Endothelial cell of umbilical vein (primary cell): ENCODE measurements around the gene AUTS2. TPM values are rescaled to one million over a fixed set of nuclear protein-coding genes. Genes with fewer than 3 reads are reported as not detected.

ENCODE experiments used
- BruUV-seq: library from RNA; stranded (reverse); fragments of 400-500 nt; replicated peaks from 2 replicates; lab custom pipeline; 2021; lab: Mats Ljungman, UMichigan
- CTCF ChIA-PET: fragments of 300-600, 350-600 bp; sonication (Branson Sonifier 250); formaldehyde crosslinking; loops from one replicate; lab custom pipeline; 2021; ENCODE audit warnings: antibody characterized with exemption, inconsistent platforms; lab: Charles Lee
- POLR2A ChIA-PET: fragments of 300-600, 350-600 bp; sonication (Branson Sonifier 250); formaldehyde crosslinking; loops from one replicate; lab custom pipeline; 2021; ENCODE audit warnings: antibody characterized with exemption, inconsistent platforms; lab: Charles Lee
- DNase-seq: peaks from one replicate; pipeline ENCODE4 v3.0.0-alpha.2; 2011; ENCODE audit warnings: low read depth, low spot score
- FAIRE-seq: peaks from 2 replicates; lab custom pipeline; 2011; peaks lifted over from hg19 to GRCh38; lab: Jason Lieb, UNC
- H2AFZ ChIP-seq: 2 replicates; pipeline ENCODE4 v1.6.0; 2012; ENCODE audit warnings: low read depth, low read length, control low read depth, inconsistent platforms
- H3K27ac ChIP-seq: 2 replicates; pipeline ENCODE4 v1.5.1; 2011; ENCODE audit warnings: low read depth, mild to moderate bottlenecking, control low read depth, low read length, moderate library complexity; ENCODE audit not compliant: insufficient read depth
- H3K27me3 ChIP-seq, 2 experiments: 2 replicates each; pipeline versions ENCODE4 v1.6.0 to v1.6.1; 2011; ENCODE audit warnings: low read length in 2 of 2, mixed read lengths in 1 of 2; ENCODE audit not compliant: control insufficient read depth in 2 of 2, insufficient read depth in 2 of 2
- H3K36me3 ChIP-seq, 2 experiments: 2 replicates in 1 of 2; 3 replicates in 1 of 2; pipeline ENCODE4 v1.5.1; 2011; ENCODE audit warnings: low read length in 2 of 2, mild to moderate bottlenecking in 1 of 2, moderate library complexity in 1 of 2; ENCODE audit not compliant: control insufficient read depth in 2 of 2, insufficient read depth in 2 of 2; ENCODE audit errors: extremely low read depth in 1 of 2
- H3K4me1 ChIP-seq: 3 replicates; pipeline ENCODE4 v1.5.1; 2011; ENCODE audit warnings: mild to moderate bottlenecking, low read length; ENCODE audit not compliant: control insufficient read depth, insufficient read depth; ENCODE audit errors: extremely low read depth
- H3K4me2 ChIP-seq: 2 replicates; pipeline ENCODE4 v1.6.1; 2011; ENCODE audit warnings: low read length, control low read depth, mixed read lengths; ENCODE audit not compliant: insufficient read depth
- H3K4me3 ChIP-seq, 3 experiments: fragments of 200-600 bp in 1 of 3; sonication (generic), shearing (Covaris generic) in 1 of 3; replicated peaks in 1 of 3; 2 replicates each; pipeline ENCODE4 v1.5.1; 2011 to 2016; ENCODE audit warnings: control low read depth in 3 of 3, low read length in 3 of 3, mild to moderate bottlenecking in 2 of 3, inconsistent platforms in 1 of 3, low read depth in 1 of 3, moderate library complexity in 1 of 3; ENCODE audit not compliant: insufficient read depth in 1 of 3
- H3K79me2 ChIP-seq: 2 replicates; pipeline ENCODE4 v1.6.0; 2012; ENCODE audit warnings: low read length, inconsistent platforms; ENCODE audit not compliant: control insufficient read depth, insufficient read depth
- H3K9ac ChIP-seq: replicated peaks from 2 replicates; pipeline ENCODE3; 2011; ENCODE audit warnings: low read length, control low read depth; ENCODE audit not compliant: insufficient read depth; ENCODE audit errors: extremely low read depth
- H3K9me1 ChIP-seq: replicated peaks from 3 replicates; pipeline ENCODE4 v1.6.0; 2011; ENCODE audit warnings: mild to moderate bottlenecking, low read length; ENCODE audit not compliant: control insufficient read depth, insufficient read depth; ENCODE audit errors: extremely low read depth
- H3K9me3 ChIP-seq: replicated peaks from 2 replicates; pipeline ENCODE4 v1.5.1; 2012; ENCODE audit warnings: low read length, inconsistent platforms; ENCODE audit not compliant: control insufficient read depth, insufficient read depth
- H4K20me1 ChIP-seq: replicated peaks from 2 replicates; pipeline ENCODE3; 2011; ENCODE audit warnings: mild to moderate bottlenecking, low read length; ENCODE audit not compliant: control insufficient read depth, insufficient read depth; ENCODE audit errors: extremely low read depth
- CTCF ChIP-seq, 2 donors: IDR thresholded peaks; 1 replicate in 1 of 2; 2 replicates in 1 of 2; pipeline ENCODE4 v1.5.1; 2011; ENCODE audit warnings: low read length in 2 of 2, mild to moderate bottlenecking in 2 of 2, moderate library complexity in 2 of 2, control low read depth in 1 of 2, inconsistent platforms in 1 of 2, low read depth in 1 of 2; ENCODE audit not compliant: insufficient read depth in 1 of 2; ENCODE audit errors: extremely low read depth in 1 of 2
- EZH2 ChIP-seq: IDR thresholded peaks from 2 replicates; pipeline ENCODE4 v1.6.1; 2012; ENCODE audit warnings: borderline replicate concordance, low read depth, mild to moderate bottlenecking, moderate library complexity, low read length, inconsistent platforms; ENCODE audit not compliant: severe bottlenecking
- FOS ChIP-seq: IDR thresholded peaks from 2 replicates; pipeline ENCODE4 v1.6.1; 2011; ENCODE audit warnings: mild to moderate bottlenecking, low read length, moderate library complexity, borderline replicate concordance; ENCODE audit not compliant: insufficient read depth
- GATA2 ChIP-seq: IDR thresholded peaks from 2 replicates; pipeline ENCODE4 v1.7.0; 2011; ENCODE audit warnings: low read depth, mild to moderate bottlenecking, moderate library complexity, mixed read lengths, low read length; ENCODE audit not compliant: insufficient read length, insufficient read depth
- JUN ChIP-seq: IDR thresholded peaks from 2 replicates; pipeline ENCODE4 v1.6.1; 2011; ENCODE audit warnings: borderline replicate concordance, low read depth; ENCODE audit not compliant: insufficient read length, insufficient read depth
- MYC ChIP-seq: IDR thresholded peaks from one replicate; pipeline ENCODE4 v1.6.1; 2011; ENCODE audit warnings: mild to moderate bottlenecking, low read depth, low read length
- POLR2A ChIP-seq: IDR thresholded peaks from 2 replicates; pipeline ENCODE4 v1.6.1; 2012; ENCODE audit warnings: low read depth, mild to moderate bottlenecking, control low read depth, low read length
- POLR2AphosphoS5 ChIP-seq: IDR thresholded peaks from 2 replicates; pipeline ENCODE4 v1.6.1; 2012; ENCODE audit warnings: low read depth, mild to moderate bottlenecking, control low read depth, low read length, moderate library complexity; ENCODE audit not compliant: insufficient read depth
- dilution Hi-C: fragments of 300-500 bp; cut with MboI; formaldehyde crosslinking; loops from one replicate; pipeline ENCODE4 v1.15.0; 2019; ENCODE audit warnings: low sequenced_read_pairs; ENCODE audit not compliant: extremely low pct_ligation_motif_present
- intact Hi-C: fragments of 100-400 bp; cut with micrococcal nuclease; formaldehyde crosslinking; loops from one replicate; pipeline ENCODE4 v1.10.0; 2022
- polyA plus RNA-seq, 4 experiments: library from polyadenylated mRNA; depleted of rRNA in 3 of 4; stranded (reverse) in 3 of 4; unstranded in 1 of 4; fragments of >200 nt; gene quantifications; 2 replicates each; pipeline versions ENCODE4 v1.2.1 to v1.2.3, GENCODE V29; 2011 to 2012; ENCODE audit warnings: missing spikeins in 1 of 4
- total RNA-seq: library from RNA; stranded (reverse); gene quantifications from 2 replicates; pipeline ENCODE4 v1.2.3, GENCODE V29; 2021
- TF ChIP-seq, protein P1 (sequence below): IDR thresholded peaks from 2 replicates; pipeline ENCODE4 v1.6.1; 2011; ENCODE audit not compliant: insufficient read depth, insufficient read length

AUTS2 gene
- total and polyA plus RNA-seq, 2 donors (not counting 3 experiments of a cell fraction or from before 2014, with no cell fraction given), result 0.59 to 8.0 TPM

DNA sequence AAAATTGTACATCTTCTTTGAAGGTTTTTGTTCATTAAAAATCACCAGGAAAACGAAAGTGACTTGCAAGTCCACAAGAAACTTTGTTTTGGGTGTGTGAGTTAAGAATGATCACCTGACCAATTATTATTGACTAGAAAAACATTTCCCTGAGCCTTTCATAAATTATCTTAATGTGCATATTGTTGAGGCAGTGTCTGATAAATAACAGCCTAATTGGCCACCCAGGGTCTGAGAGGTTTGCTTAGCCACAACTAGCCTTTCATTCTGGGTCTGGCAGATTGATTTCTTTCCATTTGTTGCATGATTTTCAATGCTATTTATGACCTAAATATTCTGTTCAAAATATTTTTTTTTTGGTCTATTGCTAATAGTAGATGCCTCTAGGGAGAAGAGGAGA is 152.8 kb downstream of the AUTS2 start:
- POLR2A ChIA-PET, result no interaction called here
- dilution Hi-C loops, result no loop called here
- DNase-seq, result no peak

More for the DNA sequence above, 152.8 kb downstream of the AUTS2 start:
- CTCF ChIA-PET, result no interaction called here
- H3K9me1 ChIP-seq, result no peaks in the 10 kb centered on the region
- H3K36me3 ChIP-seq, result no peaks in the 10 kb centered on the region
- no peak for FAIRE-seq
- H4K20me1 ChIP-seq, result no peaks in the 10 kb centered on the region
- no peaks in the 10 kb centered on the region for H3K79me2 ChIP-seq
- TF ChIP-seq JUN (no peak), FOS (no peak), CTCF (IDR thresholded peaks at IDR 0.05; ENCODE audit: extremely low read depth in 1 of 2, insufficient read depth in 1 of 2, low read depth in 1 of 2, low read length in 2 of 2) (no peak), GATA2 (no peak), POLR2A (no peak), POLR2AphosphoS5 (no peak), EZH2 (no peak), MYC (no peak)
- TF ChIP-seq, protein P1, sequence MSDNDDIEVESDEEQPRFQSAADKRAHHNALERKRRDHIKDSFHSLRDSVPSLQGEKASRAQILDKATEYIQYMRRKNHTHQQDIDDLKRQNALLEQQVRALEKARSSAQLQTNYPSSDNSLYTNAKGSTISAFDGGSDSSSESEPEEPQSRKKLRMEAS, result no peak
- BruUV-seq, result no TSS peak
- H3K9me3 ChIP-seq, result no peaks in the 10 kb centered on the region
- H2AFZ ChIP-seq, result no peak overlapping the region
- no peak overlapping the region for H3K9ac ChIP-seq
- H3K27ac ChIP-seq, result no peak overlapping the region
- H3K27me3 ChIP-seq, result no peaks in the 10 kb centered on the region
- no peaks in the 10 kb centered on the region for H3K4me1 ChIP-seq
- intact Hi-C loops, result no loop called here
- H3K4me2 ChIP-seq, result no peak overlapping the region
- H3K4me3 ChIP-seq, result no peak overlapping the region
